Measurements from ENCODE around the gene GPR78. TPM values are rescaled to one million over a fixed set of nuclear protein-coding genes. Genes with fewer than 3 reads are reported as not detected.

The GPR78 gene
- total and polyA plus RNA-seq, 2 of the 13 experiments (the other 11 are each of a cell fraction or from before 2014, with no cell fraction given) = 0.01 to 0.07 TPM

GRCh38 chr4:8553216-8553615, 27.0 kb upstream of the GPR78 start (continued):
- TF ChIP-seq ZBTB26 (CRISPR knock-in tag; IDR thresholded peaks at IDR 0.05; ENCODE audit: borderline replicate concordance) = no peak
- no peak for TF ChIP-seq HDAC2 (CRISPR knock-in tag; IDR thresholded peaks at IDR 0.05)
- TF ChIP-seq NR0B2 (CRISPR knock-in tag; IDR thresholded peaks at IDR 0.05) = no peak
- no peak for TF ChIP-seq HMGXB3 (CRISPR knock-in tag; IDR thresholded peaks at IDR 0.05; ENCODE audit: borderline replicate concordance)
- TF ChIP-seq PAX8 (CRISPR knock-in tag; IDR thresholded peaks at IDR 0.05; ENCODE audit: borderline replicate concordance) = no peak

- ATAC-seq (no peak), FAIRE-seq (no peak), DNase-seq (ENCODE audit: low spot score) (no peak)
- H2AFZ ChIP-seq (ENCODE audit: low read length) = no peak overlapping the region
- 50% methylated on average over 7 of the region's 12 CpGs for WGBS (ENCODE audit: low lambda C conversion rate)
- no peak overlapping the region for H3K4me3 ChIP-seq (replicated peaks in 1 of 3; ENCODE audit: insufficient read depth in 1 of 3, low read depth in 2 of 3, low read length in 3 of 3)
- no peaks in the 10 kb centered on the region for H4K20me1 ChIP-seq (ENCODE audit: insufficient read depth, low read length)
- no peaks in the 10 kb centered on the region for H3K36me3 ChIP-seq (replicated peaks in 1 of 2; ENCODE audit: control insufficient read depth in 1 of 2, insufficient read depth in 2 of 2, low read length in 2 of 2)
- CTCF ChIA-PET (ENCODE audit: low intra/inter-chr PET ratio, low total read pairs) = no interaction called here
- H3K4me1 ChIP-seq (ENCODE audit: insufficient read depth, low read length) = no peaks in the 10 kb centered on the region
- POLR2A ChIA-PET = no interaction called here
- H3K9ac ChIP-seq (ENCODE audit: insufficient read depth, low read depth, low read length) = no peak overlapping the region
- intact Hi-C loops (cut with micrococcal nuclease; ENCODE audit: unreplicated experiment) = no loop called here
- H3K27me3 ChIP-seq (ENCODE audit: control insufficient read depth in 1 of 2, insufficient read depth in 2 of 2, low read length in 2 of 2) = peaks cover 4 to 10% of the 10 kb centered on the region in 2 experiments; a peak in 2 of 5 replicates
- H3K9me3 ChIP-seq (ENCODE audit: low read length) = no peaks in the 10 kb centered on the region
- H3K79me2 ChIP-seq (ENCODE audit: insufficient read depth, low read length) = no peaks in the 10 kb centered on the region
- H3K4me2 ChIP-seq (ENCODE audit: low read depth, low read length) = no peak overlapping the region
- in situ Hi-C loops (cut with HindIII; ENCODE audit: extremely low pct_ligation_motif_present, low pct_unique_long_range_greater_than_20kb) = no loop called here
- no peak overlapping the region for H3K27ac ChIP-seq (ENCODE audit: extremely low read length, insufficient read depth, low read length)
- no TSS peak for BruUV-seq (replicated peaks)
- TF ChIP-seq ATF2 (CRISPR knock-in tag; IDR thresholded peaks at IDR 0.05) = no peak
- no peak for TF ChIP-seq TFDP2 (CRISPR knock-in tag; IDR thresholded peaks at IDR 0.05)
- no peak for TF ChIP-seq ZFAT (CRISPR knock-in tag; conservative IDR thresholded peaks at IDR 0.05)
- TF ChIP-seq HCFC1 (IDR thresholded peaks at IDR 0.05; ENCODE audit: low read depth, low read length) = no peak
- no peak for TF ChIP-seq GLMP (CRISPR knock-in tag; IDR thresholded peaks at IDR 0.05; ENCODE audit: borderline replicate concordance)
- no peak for TF ChIP-seq MAFK (conservative IDR thresholded peaks at IDR 0.05 in 1 of 2, IDR thresholded peaks at IDR 0.05 in 1 of 2; ENCODE audit: low read length in 2 of 2)
- no peak for TF ChIP-seq ZNF891 (CRISPR knock-in tag; IDR thresholded peaks at IDR 0.05)
- TF ChIP-seq ZEB1 (IDR thresholded peaks at IDR 0.05; ENCODE audit: insufficient replicate concordance, low read depth) = no peak
These were observed 26.2 kb upstream of the GPR78 start for GRCh38 chr4:8553991-8554405.
